Measurements from ENCODE around the gene MRPL37.

MRPL37 gene

GRCh38 chr1:54156986-54157385 is 43.0 kb upstream of the MRPL37 start:
- H3K27me3 ChIP-seq (replicated peaks; ENCODE audit: control insufficient read depth, insufficient read depth, low read length), result no peaks in the 10 kb centered on the region
- TF ChIP-seq CTCF (IDR thresholded peaks at IDR 0.05; ENCODE audit: insufficient read depth, low read length, poor library complexity, severe bottlenecking), result no peak
- no peak for DNase-seq (ENCODE audit: extremely low read depth, insufficient read length)
- H3K36me3 ChIP-seq (ENCODE audit: control insufficient read depth, insufficient read depth, low read length), result no peaks in the 10 kb centered on the region
- H3K4me3 ChIP-seq (replicated peaks; ENCODE audit: low read depth, low read length), result no peak overlapping the region

- no peak for TF ChIP-seq CTCF (IDR thresholded peaks at IDR 0.05; ENCODE audit: insufficient read depth, low read length, poor library complexity, severe bottlenecking)
- H3K27me3 ChIP-seq (replicated peaks; ENCODE audit: control insufficient read depth, insufficient read depth, low read length), result no peaks in the 10 kb centered on the region
- DNase-seq (ENCODE audit: extremely low read depth, insufficient read length), result no peak
These were observed 42.6 kb upstream of the MRPL37 start for GRCh38 chr1:54157401-54157800.

GRCh38 chr1:54158071-54158470 is 41.9 kb upstream of the MRPL37 start:
- no peak for TF ChIP-seq CTCF (IDR thresholded peaks at IDR 0.05; ENCODE audit: insufficient read depth, low read length, poor library complexity, severe bottlenecking)
- no peak for DNase-seq (ENCODE audit: extremely low read depth, insufficient read length)
- Histone ChIP-seq H3K36me3 (ENCODE audit: control insufficient read depth, insufficient read depth, low read length) (no peaks in the 10 kb centered on the region), H3K4me3 (replicated peaks; ENCODE audit: low read depth, low read length) (no peak overlapping the region), H3K27me3 (replicated peaks; ENCODE audit: control insufficient read depth, insufficient read depth, low read length) (no peaks in the 10 kb centered on the region)

More at GRCh38 chr1:54157401-54157800, 42.6 kb upstream of the MRPL37 start:
- no peak overlapping the region for H3K4me3 ChIP-seq (replicated peaks; ENCODE audit: low read depth, low read length)
- H3K36me3 ChIP-seq (ENCODE audit: control insufficient read depth, insufficient read depth, low read length), result no peaks in the 10 kb centered on the region

GRCh38 chr1:54159733-54160316 is 40.1 kb upstream of the MRPL37 start:
- H3K4me3 ChIP-seq (replicated peaks; ENCODE audit: low read depth, low read length), result no peak overlapping the region
- no peaks in the 10 kb centered on the region for H3K27me3 ChIP-seq (replicated peaks; ENCODE audit: control insufficient read depth, insufficient read depth, low read length)
- no peak for TF ChIP-seq CTCF (IDR thresholded peaks at IDR 0.05; ENCODE audit: insufficient read depth, low read length, poor library complexity, severe bottlenecking)
- no peaks in the 10 kb centered on the region for H3K36me3 ChIP-seq (ENCODE audit: control insufficient read depth, insufficient read depth, low read length)
- DNase-seq (ENCODE audit: extremely low read depth, insufficient read length), result no peak

- Histone ChIP-seq H3K4me3 (replicated peaks; ENCODE audit: low read depth, low read length) (no peak overlapping the region), H3K27me3 (replicated peaks; ENCODE audit: control insufficient read depth, insufficient read depth, low read length) (no peaks in the 10 kb centered on the region)
- TF ChIP-seq CTCF (IDR thresholded peaks at IDR 0.05; ENCODE audit: insufficient read depth, low read length, poor library complexity, severe bottlenecking), result no peak
These were observed 39.6 kb upstream of the MRPL37 start for GRCh38 chr1:54160351-54160750.

More at GRCh38 chr1:54160351-54160750, 39.6 kb upstream of the MRPL37 start:
- no peak for DNase-seq (ENCODE audit: extremely low read depth, insufficient read length)
- no peaks in the 10 kb centered on the region for H3K36me3 ChIP-seq (ENCODE audit: control insufficient read depth, insufficient read depth, low read length)

Measured in GM06990 (cell line).